Thyroid gland (tissue), 4 donors: ENCODE data around the gene FNDC3B.

Source experiments
- POLR2A ChIP-seq, 2 donors: fragments of 450-650 bp; IDR thresholded peaks; one replicate each; pipeline ENCODE4 v1.6.1; 2017; ENCODE audit warnings: antibody characterized with exemption in 2 of 2, mild to moderate bottlenecking in 2 of 2, moderate library complexity in 1 of 2
- TF ChIP-seq, protein P1 (sequence below), 6 experiments: fragments of 200-600 bp in 3 of 6; fragments of 450-650 bp in 3 of 6; sonication (generic) in 3 of 6; IDR thresholded peaks; one replicate each; pipeline ENCODE4 v1.5.1; 2016 to 2019; ENCODE audit warnings: antibody characterized with exemption in 6 of 6, mild to moderate bottlenecking in 2 of 6, inconsistent platforms in 1 of 6, moderate library complexity in 1 of 6

DNA sequence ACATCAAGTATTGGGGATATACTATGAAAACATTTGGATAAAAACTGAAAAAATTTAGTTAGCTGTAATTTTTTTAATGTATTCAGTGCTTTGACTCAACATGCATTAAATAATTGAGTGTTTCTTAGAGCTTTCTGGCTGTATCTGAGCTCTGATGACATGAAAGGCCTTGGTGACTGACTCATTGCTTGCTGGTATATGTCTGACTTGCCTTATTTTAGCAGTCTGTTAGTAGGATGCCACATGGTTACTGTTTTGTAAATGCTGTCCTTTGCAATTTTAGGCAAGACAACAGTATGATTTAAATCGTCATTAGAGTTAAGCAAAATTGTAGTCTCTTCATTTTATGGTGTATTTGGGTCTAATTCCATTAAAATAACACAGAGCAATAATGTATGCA is 209.7 kb downstream of the FNDC3B start:
- TF ChIP-seq POLR2A (IDR thresholded peaks at IDR 0.05) = no peak
- TF ChIP-seq, protein P1, sequence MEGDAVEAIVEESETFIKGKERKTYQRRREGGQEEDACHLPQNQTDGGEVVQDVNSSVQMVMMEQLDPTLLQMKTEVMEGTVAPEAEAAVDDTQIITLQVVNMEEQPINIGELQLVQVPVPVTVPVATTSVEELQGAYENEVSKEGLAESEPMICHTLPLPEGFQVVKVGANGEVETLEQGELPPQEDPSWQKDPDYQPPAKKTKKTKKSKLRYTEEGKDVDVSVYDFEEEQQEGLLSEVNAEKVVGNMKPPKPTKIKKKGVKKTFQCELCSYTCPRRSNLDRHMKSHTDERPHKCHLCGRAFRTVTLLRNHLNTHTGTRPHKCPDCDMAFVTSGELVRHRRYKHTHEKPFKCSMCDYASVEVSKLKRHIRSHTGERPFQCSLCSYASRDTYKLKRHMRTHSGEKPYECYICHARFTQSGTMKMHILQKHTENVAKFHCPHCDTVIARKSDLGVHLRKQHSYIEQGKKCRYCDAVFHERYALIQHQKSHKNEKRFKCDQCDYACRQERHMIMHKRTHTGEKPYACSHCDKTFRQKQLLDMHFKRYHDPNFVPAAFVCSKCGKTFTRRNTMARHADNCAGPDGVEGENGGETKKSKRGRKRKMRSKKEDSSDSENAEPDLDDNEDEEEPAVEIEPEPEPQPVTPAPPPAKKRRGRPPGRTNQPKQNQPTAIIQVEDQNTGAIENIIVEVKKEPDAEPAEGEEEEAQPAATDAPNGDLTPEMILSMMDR (IDR thresholded peaks at IDR 0.05) = no peak
